GM12878 (cell line): ENCODE results near the gene TOM1L2. TPM values are rescaled to one million over a fixed set of nuclear protein-coding genes. Genes with fewer than 3 reads are reported as not detected.

Experiments used
- ATAC-seq: fragments of 200-7000 bp; cut with Tn5 transposase; 3 replicates; pipeline ENCODE4 v1.9.1; 2020; ENCODE audit warnings: mild to moderate bottlenecking, moderate library complexity
- BruUV-seq: library from RNA; stranded (reverse); fragments of 400-500 nt; replicated peaks from 2 replicates; lab custom pipeline; 2021; lab: Mats Ljungman, UMichigan
- CTCF ChIA-PET: fragments of 300-600 bp; sonication (Branson Sonifier 250); formaldehyde crosslinking; extraction: SDS; loops from one replicate; lab custom pipeline; 2021; ENCODE audit warnings: inconsistent platforms; lab: Yijun Ruan, JAX
- POLR2A ChIA-PET: fragments of 350-600 bp; formaldehyde crosslinking; extraction: SDS; loops from one replicate; lab custom pipeline; 2021; ENCODE audit warnings: inconsistent platforms; lab: Charles Lee
- RAD21 ChIA-PET: fragments of 300-600 bp; sonication (Branson Sonifier 250); formaldehyde crosslinking; loops from one replicate; lab custom pipeline; 2023; ENCODE audit warnings: antibody characterized with exemption; ENCODE audit not compliant: unreplicated experiment; lab: Charles Lee
- SMC1A ChIA-PET: fragments of 300-600 bp; sonication (Branson Sonifier 250); formaldehyde crosslinking; loops from one replicate; lab custom pipeline; 2023; ENCODE audit not compliant: unreplicated experiment, uncharacterized antibody; lab: Charles Lee
- DNase-seq: peaks from one replicate; pipeline ENCODE4 v3.0.0-alpha.2; 2011; ENCODE audit warnings: low read depth, low spot score
- FAIRE-seq: peaks from 3 replicates; lab custom pipeline; 2011; peaks lifted over from hg19 to GRCh38; lab: Jason Lieb, UNC
- H2AFZ ChIP-seq: 2 replicates; pipeline ENCODE4 v1.6.0; 2011; ENCODE audit warnings: low read depth, low read length, control low read depth; ENCODE audit not compliant: control insufficient read depth
- H3K27ac ChIP-seq: 2 replicates; pipeline ENCODE4 v1.5.1; 2011; ENCODE audit warnings: control low read depth; ENCODE audit not compliant: control insufficient read depth, insufficient read depth
- H3K27me3 ChIP-seq, 2 experiments: replicated peaks in 1 of 2; 2 replicates each; pipeline versions ENCODE4 v1.6.0 to v1.6.1; 2011; ENCODE audit warnings: low read length in 1 of 2; ENCODE audit not compliant: control insufficient read depth in 2 of 2, insufficient read depth in 2 of 2
- H3K36me3 ChIP-seq, 2 experiments: 2 replicates each; pipeline ENCODE4 v1.5.1; 2011; ENCODE audit warnings: low read length in 1 of 2; ENCODE audit not compliant: control insufficient read depth in 2 of 2, insufficient read depth in 2 of 2
- H3K4me1 ChIP-seq: 2 replicates; pipeline ENCODE4 v1.6.1; 2011; ENCODE audit warnings: mild to moderate bottlenecking, low read length, moderate library complexity, mixed read lengths; ENCODE audit not compliant: control insufficient read depth, insufficient read depth
- H3K4me2 ChIP-seq: 2 replicates; pipeline ENCODE4 v1.6.0; 2011; ENCODE audit warnings: control low read depth; ENCODE audit not compliant: control insufficient read depth, insufficient read depth
- H3K4me3 ChIP-seq: fragments of 200-600 bp; sonication (generic); 2 replicates; pipeline ENCODE4 v1.5.1; 2016
- H3K79me2 ChIP-seq: 2 replicates; pipeline ENCODE4 v1.6.0; 2011; ENCODE audit warnings: low read length; ENCODE audit not compliant: control insufficient read depth, insufficient read depth
- H3K9ac ChIP-seq: 2 replicates; pipeline ENCODE4 v1.8.0; 2011; ENCODE audit warnings: low read length, control low read depth, mixed read lengths; ENCODE audit not compliant: control insufficient read depth, insufficient read depth
- H3K9me3 ChIP-seq: replicated peaks from 3 replicates; pipeline ENCODE4 v1.5.1; 2011; ENCODE audit warnings: mild to moderate bottlenecking, low read length; ENCODE audit not compliant: control insufficient read depth, insufficient read depth
- H4K20me1 ChIP-seq: 2 replicates; pipeline ENCODE4 v1.6.0; 2011; ENCODE audit not compliant: control insufficient read depth, insufficient read depth
- CBX5 ChIP-seq: sonication (generic); IDR thresholded peaks from 2 replicates; pipeline ENCODE4 v1.6.1; 2016; ENCODE audit warnings: low read depth, moderate library complexity, mild to moderate bottlenecking, inconsistent platforms
- EED ChIP-seq: sonication (generic); IDR thresholded peaks from 2 replicates; pipeline ENCODE4 v1.6.1; 2016; ENCODE audit warnings: antibody characterized with exemption, low read depth
- FOXM1 ChIP-seq: IDR thresholded peaks from 2 replicates; pipeline ENCODE4 v1.6.1; 2012; ENCODE audit warnings: low read depth, mild to moderate bottlenecking, inconsistent platforms, low read length, moderate library complexity
- HDGF ChIP-seq: fragments of 450-650 bp; IDR thresholded peaks from 2 replicates; pipeline ENCODE4 v1.6.1; 2016; ENCODE audit warnings: antibody characterized with exemption
- MXI1 ChIP-seq: fragments of 150-350 bp; IDR thresholded peaks from 2 replicates; pipeline ENCODE4 v1.6.1; 2011; ENCODE audit warnings: low read depth, mild to moderate bottlenecking, inconsistent platforms, low read length, improper control_type of control experiment
- NRF1 ChIP-seq: conservative IDR thresholded peaks from 2 replicates; pipeline ENCODE4 v1.6.1; 2011; ENCODE audit warnings: mild to moderate bottlenecking, low read depth, low read length, improper control_type of control experiment
- RB1 ChIP-seq: fragments of 450-650 bp; formaldehyde crosslinking; IDR thresholded peaks from 2 replicates; pipeline ENCODE4 v1.6.1; 2017; ENCODE audit warnings: mild to moderate bottlenecking, borderline replicate concordance
- RELA ChIP-seq: fragments of 450-650 bp; IDR thresholded peaks from 2 replicates; pipeline ENCODE4 v1.8.0; 2014; ENCODE audit warnings: borderline replicate concordance; ENCODE audit not compliant: partially characterized antibody
- SMAD5 ChIP-seq: IDR thresholded peaks from 2 replicates; pipeline ENCODE4 v1.6.1; 2016; ENCODE audit warnings: antibody characterized with exemption, low read depth
- SP1 ChIP-seq: IDR thresholded peaks from one replicate; pipeline ENCODE4 v1.6.1; 2011; ENCODE audit warnings: low read depth, low read length
- SUPT20H ChIP-seq: IDR thresholded peaks from 2 replicates; pipeline ENCODE4 v1.6.1; 2011; ENCODE audit warnings: low read depth, mild to moderate bottlenecking, low read length, moderate library complexity, borderline replicate concordance; ENCODE audit not compliant: control insufficient read depth
- WRNIP1 ChIP-seq: IDR thresholded peaks from 2 replicates; pipeline ENCODE4 v1.6.1; 2011; ENCODE audit warnings: low read depth, low read length, improper control_type of control experiment, borderline replicate concordance
- WGBS: methylation state at CpG from one replicate; pipeline ENCODE4 v1.1.6; 2016; ENCODE audit warnings: low lambda C conversion rate; ENCODE audit not compliant: insufficient replicate concordance, insufficient coverage; ENCODE audit errors: missing lambda C conversion rate; 5-methylcytosine and 5-hydroxymethylcytosine counted together
- in situ Hi-C: fragments of 300-500 bp; cut with MboI; formaldehyde crosslinking; loops from 9 replicates; pipeline ENCODE4 v1.14.3; 2018; ENCODE audit warnings: mixed read lengths
- intact Hi-C: fragments of 100-400 bp; cut with micrococcal nuclease; formaldehyde crosslinking; loops from one replicate; pipeline ENCODE4 v1.14.2; 2022; ENCODE audit not compliant: unreplicated experiment
- polyA plus RNA-seq, 11 experiments: library from polyadenylated mRNA; depleted of rRNA in 4 of 11; unstranded in 6 of 11; stranded (reverse) in 5 of 11; fragments of >200 nt; fragmentation: Nextera tagmentation in 4 of 11; fragmentation: Illumina TruSeq in 1 of 11; extraction: Ambion mirVana in 4 of 11; extraction: Trizol in 1 of 11; gene quantifications; 1 replicate in 1 of 11; 2 replicates in 10 of 11; pipeline versions ENCODE4 v1.2.1 to v1.2.3, GENCODE V29; 2011 to 2016; ENCODE audit warnings: inconsistent platforms in 2 of 11, missing spikeins in 2 of 11, low read depth in 1 of 11
- total RNA-seq, 4 experiments: library from RNA; depleted of rRNA in 3 of 4; stranded (reverse); fragments of >200 nt in 3 of 4; fragmentation: Illumina TruSeq in 1 of 4; extraction: Trizol in 1 of 4; gene quantifications; 2 replicates each; pipeline versions ENCODE4 v1.2.1 to v1.2.3, GENCODE V29; 2013 to 2021
- TF ChIP-seq, protein P1 (sequence below): fragments of 450-650 bp; IDR thresholded peaks from 2 replicates; pipeline ENCODE4 v1.6.1; 2014; ENCODE audit warnings: mild to moderate bottlenecking
- TF ChIP-seq, protein P2 (sequence below): fragments of 450-650 bp; IDR thresholded peaks from 2 replicates; pipeline ENCODE4 v1.6.1; 2018; ENCODE audit warnings: mild to moderate bottlenecking, low read depth, moderate library complexity; ENCODE audit not compliant: partially characterized antibody
- TF ChIP-seq, protein P3 (sequence below): IDR thresholded peaks from 2 replicates; pipeline ENCODE4 v1.6.1; 2011; ENCODE audit warnings: low read depth, mild to moderate bottlenecking, low read length, moderate library complexity, borderline replicate concordance; ENCODE audit errors: extremely low read depth
- TF ChIP-seq, protein P4 (sequence below): IDR thresholded peaks from 2 replicates; pipeline ENCODE4 v1.6.1; 2012; ENCODE audit warnings: low read depth, low read length, improper control_type of control experiment
- TF ChIP-seq, protein P5 (sequence below): fragments of 450-650 bp; IDR thresholded peaks from 2 replicates; pipeline ENCODE4 v1.6.1; 2017; ENCODE audit warnings: borderline replicate concordance

TOM1L2 gene
- total and polyA plus RNA-seq, 10 of the 15 experiments (the other 5 are each of a cell fraction or from before 2014, with no cell fraction given): 0.19 to 19.2 (median 8.1) TPM

DNA sequence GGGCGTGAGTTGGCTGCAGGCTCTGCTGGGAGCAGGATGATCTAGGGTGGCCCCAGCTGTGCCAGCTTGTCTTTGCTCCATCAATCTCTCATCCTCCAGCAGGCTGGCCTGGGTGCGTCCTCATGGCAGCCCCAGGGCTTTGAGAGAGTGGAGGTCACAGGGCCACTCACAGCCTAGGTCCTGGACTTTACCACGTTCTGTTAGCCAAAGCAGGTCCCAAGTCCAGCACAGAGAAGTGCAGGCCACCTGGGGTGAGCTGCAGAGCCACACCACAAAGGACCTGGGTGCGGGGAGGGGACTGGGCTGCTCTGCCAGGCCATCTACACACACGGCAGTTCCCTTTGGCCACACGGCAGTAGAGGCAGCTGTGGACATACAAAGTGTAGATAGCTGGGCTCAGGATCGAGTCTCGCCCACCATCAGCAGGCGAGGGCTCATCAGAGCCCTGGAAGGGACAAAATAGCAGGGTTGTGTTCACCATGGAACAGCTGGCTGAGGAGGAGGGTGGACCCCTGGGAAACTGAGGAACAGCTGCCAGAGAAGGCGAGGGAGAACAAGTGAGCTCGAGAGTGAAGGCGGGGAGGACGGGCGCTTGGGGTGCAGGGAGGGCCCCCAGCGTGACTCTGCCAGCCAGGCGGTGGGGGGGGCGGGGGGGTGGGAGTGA lies 165.5 kb downstream of the TOM1L2 start:
- DNase-seq (no peak), FAIRE-seq (no peak), ATAC-seq (no peak)
- peaks cover 4 to 10% of the 10 kb centered on the region in 2 experiments; a peak in 3 of 4 replicates for H3K36me3 ChIP-seq
- H3K9ac ChIP-seq: no peak overlapping the region
- no TSS peak for BruUV-seq
- H3K4me2 ChIP-seq: no peak overlapping the region
- RAD21 ChIA-PET: interaction anchor here (0.6 kb wide), 1 partner anchor 139 kb away, joined by 3 read pairs; no protein-coding TSS in a partner anchor
- no peak overlapping the region for H3K27ac ChIP-seq
- no peaks in the 10 kb centered on the region for H3K79me2 ChIP-seq
- POLR2A ChIA-PET: no interaction called here
- WGBS: 90% methylated on average over 9 of the region's 17 CpGs
- no peak overlapping the region for H2AFZ ChIP-seq
- H3K9me3 ChIP-seq: no peaks in the 10 kb centered on the region
- no peaks in the 10 kb centered on the region for H3K27me3 ChIP-seq
- CTCF ChIA-PET: no interaction called here
- SMC1A ChIA-PET: no interaction called here
- H3K4me1 ChIP-seq: peaks cover 8% of the 10 kb centered on the region
- no peak overlapping the region for H3K4me3 ChIP-seq
- intact Hi-C loops: no loop called here
- peaks cover 5% of the 10 kb centered on the region; the same call in 1 of the 2 replicates for H4K20me1 ChIP-seq
- in situ Hi-C loops: loop anchor here (5.0 kb wide), 1 partner anchor 226 kb away; no protein-coding TSS in a partner anchor
- TF ChIP-seq, protein P1, sequence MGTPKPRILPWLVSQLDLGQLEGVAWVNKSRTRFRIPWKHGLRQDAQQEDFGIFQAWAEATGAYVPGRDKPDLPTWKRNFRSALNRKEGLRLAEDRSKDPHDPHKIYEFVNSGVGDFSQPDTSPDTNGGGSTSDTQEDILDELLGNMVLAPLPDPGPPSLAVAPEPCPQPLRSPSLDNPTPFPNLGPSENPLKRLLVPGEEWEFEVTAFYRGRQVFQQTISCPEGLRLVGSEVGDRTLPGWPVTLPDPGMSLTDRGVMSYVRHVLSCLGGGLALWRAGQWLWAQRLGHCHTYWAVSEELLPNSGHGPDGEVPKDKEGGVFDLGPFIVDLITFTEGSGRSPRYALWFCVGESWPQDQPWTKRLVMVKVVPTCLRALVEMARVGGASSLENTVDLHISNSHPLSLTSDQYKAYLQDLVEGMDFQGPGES: no peak
- no peak for TF ChIP-seq NRF1
- TF ChIP-seq EED: no peak
- TF ChIP-seq MXI1: no peak
- no peak for TF ChIP-seq HDGF
- TF ChIP-seq RELA: no peak
- TF ChIP-seq CBX5: no peak
- TF ChIP-seq, protein P2, sequence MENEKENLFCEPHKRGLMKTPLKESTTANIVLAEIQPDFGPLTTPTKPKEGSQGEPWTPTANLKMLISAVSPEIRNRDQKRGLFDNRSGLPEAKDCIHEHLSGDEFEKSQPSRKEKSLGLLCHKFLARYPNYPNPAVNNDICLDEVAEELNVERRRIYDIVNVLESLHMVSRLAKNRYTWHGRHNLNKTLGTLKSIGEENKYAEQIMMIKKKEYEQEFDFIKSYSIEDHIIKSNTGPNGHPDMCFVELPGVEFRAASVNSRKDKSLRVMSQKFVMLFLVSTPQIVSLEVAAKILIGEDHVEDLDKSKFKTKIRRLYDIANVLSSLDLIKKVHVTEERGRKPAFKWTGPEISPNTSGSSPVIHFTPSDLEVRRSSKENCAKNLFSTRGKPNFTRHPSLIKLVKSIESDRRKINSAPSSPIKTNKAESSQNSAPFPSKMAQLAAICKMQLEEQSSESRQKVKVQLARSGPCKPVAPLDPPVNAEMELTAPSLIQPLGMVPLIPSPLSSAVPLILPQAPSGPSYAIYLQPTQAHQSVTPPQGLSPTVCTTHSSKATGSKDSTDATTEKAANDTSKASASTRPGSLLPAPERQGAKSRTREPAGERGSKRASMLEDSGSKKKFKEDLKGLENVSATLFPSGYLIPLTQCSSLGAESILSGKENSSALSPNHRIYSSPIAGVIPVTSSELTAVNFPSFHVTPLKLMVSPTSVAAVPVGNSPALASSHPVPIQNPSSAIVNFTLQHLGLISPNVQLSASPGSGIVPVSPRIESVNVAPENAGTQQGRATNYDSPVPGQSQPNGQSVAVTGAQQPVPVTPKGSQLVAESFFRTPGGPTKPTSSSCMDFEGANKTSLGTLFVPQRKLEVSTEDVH: no peak
- TF ChIP-seq SP1: no peak
- TF ChIP-seq, protein P3, sequence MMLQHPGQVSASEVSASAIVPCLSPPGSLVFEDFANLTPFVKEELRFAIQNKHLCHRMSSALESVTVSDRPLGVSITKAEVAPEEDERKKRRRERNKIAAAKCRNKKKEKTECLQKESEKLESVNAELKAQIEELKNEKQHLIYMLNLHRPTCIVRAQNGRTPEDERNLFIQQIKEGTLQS: no peak
- no peak for TF ChIP-seq RB1
- TF ChIP-seq WRNIP1: no peak
- TF ChIP-seq, protein P4, sequence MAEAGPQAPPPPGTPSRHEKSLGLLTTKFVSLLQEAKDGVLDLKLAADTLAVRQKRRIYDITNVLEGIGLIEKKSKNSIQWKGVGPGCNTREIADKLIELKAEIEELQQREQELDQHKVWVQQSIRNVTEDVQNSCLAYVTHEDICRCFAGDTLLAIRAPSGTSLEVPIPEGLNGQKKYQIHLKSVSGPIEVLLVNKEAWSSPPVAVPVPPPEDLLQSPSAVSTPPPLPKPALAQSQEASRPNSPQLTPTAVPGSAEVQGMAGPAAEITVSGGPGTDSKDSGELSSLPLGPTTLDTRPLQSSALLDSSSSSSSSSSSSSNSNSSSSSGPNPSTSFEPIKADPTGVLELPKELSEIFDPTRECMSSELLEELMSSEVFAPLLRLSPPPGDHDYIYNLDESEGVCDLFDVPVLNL: no peak
- TF ChIP-seq SMAD5: no peak
- TF ChIP-seq SUPT20H: no peak
- no peak for TF ChIP-seq FOXM1
- TF ChIP-seq, protein P5, sequence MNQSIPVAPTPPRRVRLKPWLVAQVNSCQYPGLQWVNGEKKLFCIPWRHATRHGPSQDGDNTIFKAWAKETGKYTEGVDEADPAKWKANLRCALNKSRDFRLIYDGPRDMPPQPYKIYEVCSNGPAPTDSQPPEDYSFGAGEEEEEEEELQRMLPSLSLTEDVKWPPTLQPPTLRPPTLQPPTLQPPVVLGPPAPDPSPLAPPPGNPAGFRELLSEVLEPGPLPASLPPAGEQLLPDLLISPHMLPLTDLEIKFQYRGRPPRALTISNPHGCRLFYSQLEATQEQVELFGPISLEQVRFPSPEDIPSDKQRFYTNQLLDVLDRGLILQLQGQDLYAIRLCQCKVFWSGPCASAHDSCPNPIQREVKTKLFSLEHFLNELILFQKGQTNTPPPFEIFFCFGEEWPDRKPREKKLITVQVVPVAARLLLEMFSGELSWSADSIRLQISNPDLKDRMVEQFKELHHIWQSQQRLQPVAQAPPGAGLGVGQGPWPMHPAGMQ: no peak
